Endodermal cell (in vitro differentiated cells): Measurements from ENCODE around the gene CPEB2. TPM values are rescaled to one million over a fixed set of nuclear protein-coding genes. Genes with fewer than 3 reads are reported as not detected.

ENCODE experiments used
- DNase-seq: peaks from one replicate; pipeline ENCODE4 v3.0.0-alpha.2; 2017
- H3K27ac ChIP-seq: 2 replicates; pipeline ENCODE4 v1.5.1; 2013; ENCODE audit warnings: mild to moderate bottlenecking, low read depth, low read length, moderate library complexity
- H3K27me3 ChIP-seq: 2 replicates; pipeline ENCODE4 v1.6.1; 2013; ENCODE audit warnings: mild to moderate bottlenecking, low read length, moderate library complexity; ENCODE audit not compliant: insufficient read depth, control insufficient read depth, poor library complexity, severe bottlenecking
- H3K36me3 ChIP-seq: 2 replicates; pipeline ENCODE4 v1.7.0; 2013; ENCODE audit warnings: mild to moderate bottlenecking, low read length, moderate library complexity; ENCODE audit not compliant: control insufficient read depth, insufficient read depth
- H3K4me1 ChIP-seq: one replicate; pipeline ENCODE4 v1.7.0; 2013; ENCODE audit warnings: low read length; ENCODE audit not compliant: control insufficient read depth, insufficient read depth
- H3K4me3 ChIP-seq: 2 replicates; pipeline ENCODE4 v1.5.1; 2013; ENCODE audit warnings: mild to moderate bottlenecking, low read length, moderate library complexity
- H3K9ac ChIP-seq: 2 replicates; pipeline ENCODE4 v1.6.1; 2013; ENCODE audit warnings: mild to moderate bottlenecking, low read length, moderate library complexity; ENCODE audit not compliant: poor library complexity, severe bottlenecking; ENCODE audit errors: extremely low read depth
- H3K9me3 ChIP-seq: 2 replicates; pipeline ENCODE4 v1.6.1; 2013; ENCODE audit warnings: mild to moderate bottlenecking, low read length, moderate library complexity; ENCODE audit not compliant: control insufficient read depth
- H3K27ac Mint-ChIP-seq: 2 replicates; pipeline ENCODE4 v1.8.0; 2020; ENCODE audit warnings: mixed read lengths
- H3K27me3 Mint-ChIP-seq: 2 replicates; pipeline ENCODE4 v1.8.0; 2021; ENCODE audit warnings: mild to moderate bottlenecking, mixed read lengths; ENCODE audit not compliant: insufficient read depth
- H3K36me3 Mint-ChIP-seq: 2 replicates; pipeline ENCODE4 v1.8.0; 2020; ENCODE audit warnings: low read depth, mixed read lengths
- H3K4me1 Mint-ChIP-seq: 2 replicates; pipeline ENCODE4 v1.8.0; 2020; ENCODE audit warnings: mixed read lengths
- H3K4me3 Mint-ChIP-seq: 2 replicates; pipeline ENCODE4 v1.8.0; 2020; ENCODE audit warnings: mild to moderate bottlenecking, moderate library complexity, mixed read lengths
- H3K9me3 Mint-ChIP-seq: 2 replicates; pipeline ENCODE4 v1.8.0; 2020; ENCODE audit warnings: mild to moderate bottlenecking, mixed read lengths
- WGBS, 2 experiments: methylation state at CpG; one replicate each; pipeline versions ENCODE4 v1.1.5 to v1.1.7; 2013; ENCODE audit warnings: missing lambda C conversion rate in 2 of 2, mixed read lengths in 1 of 2; ENCODE audit not compliant: insufficient coverage in 1 of 2, insufficient read length in 1 of 2; 5-methylcytosine and 5-hydroxymethylcytosine counted together
- total RNA-seq, 2 donors: library from RNA; stranded (reverse); fragmentation: NEBNext Ultra II Directional in 1 of 2; extraction: Animal tissue kit (Norgen Biotek cat#: 25700) in 1 of 2; gene quantifications; 2 replicates in 1 of 2; 3 replicates in 1 of 2; pipeline ENCODE4 v1.2.1, GENCODE V29; 2021
- TF ChIP-seq, protein P1 (sequence below): fragments of 200-600 bp; sonication (generic); conservative IDR thresholded peaks from 2 replicates; pipeline ENCODE4 v1.5.0; 2021; ENCODE audit warnings: antibody characterized with exemption, mild to moderate bottlenecking

The CPEB2 gene
- total RNA-seq, 2 donors from 2014 or later, result 4.8 to 8.6 TPM

- H3K27ac Mint-ChIP-seq, result no peak overlapping the region
- H3K4me3 Mint-ChIP-seq, result no peak overlapping the region
- 94% methylated on average over 3 of the region's 3 CpGs; no CpG with 5 or more reads in 1 of the 2 experiments for WGBS, 2 experiments
- no peak for DNase-seq
- TF ChIP-seq, protein P1, sequence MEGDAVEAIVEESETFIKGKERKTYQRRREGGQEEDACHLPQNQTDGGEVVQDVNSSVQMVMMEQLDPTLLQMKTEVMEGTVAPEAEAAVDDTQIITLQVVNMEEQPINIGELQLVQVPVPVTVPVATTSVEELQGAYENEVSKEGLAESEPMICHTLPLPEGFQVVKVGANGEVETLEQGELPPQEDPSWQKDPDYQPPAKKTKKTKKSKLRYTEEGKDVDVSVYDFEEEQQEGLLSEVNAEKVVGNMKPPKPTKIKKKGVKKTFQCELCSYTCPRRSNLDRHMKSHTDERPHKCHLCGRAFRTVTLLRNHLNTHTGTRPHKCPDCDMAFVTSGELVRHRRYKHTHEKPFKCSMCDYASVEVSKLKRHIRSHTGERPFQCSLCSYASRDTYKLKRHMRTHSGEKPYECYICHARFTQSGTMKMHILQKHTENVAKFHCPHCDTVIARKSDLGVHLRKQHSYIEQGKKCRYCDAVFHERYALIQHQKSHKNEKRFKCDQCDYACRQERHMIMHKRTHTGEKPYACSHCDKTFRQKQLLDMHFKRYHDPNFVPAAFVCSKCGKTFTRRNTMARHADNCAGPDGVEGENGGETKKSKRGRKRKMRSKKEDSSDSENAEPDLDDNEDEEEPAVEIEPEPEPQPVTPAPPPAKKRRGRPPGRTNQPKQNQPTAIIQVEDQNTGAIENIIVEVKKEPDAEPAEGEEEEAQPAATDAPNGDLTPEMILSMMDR, result no peak
- H3K9me3 Mint-ChIP-seq, result peaks cover 31% of the 10 kb centered on the region
- Histone ChIP-seq H3K27ac (no peak overlapping the region), H3K27me3 (no peaks in the 10 kb centered on the region), H3K9me3 (peaks cover 7% of the 10 kb centered on the region), H3K9ac (no peak overlapping the region), H3K4me3 (no peak overlapping the region), H3K4me1 (no peaks in the 10 kb centered on the region), H3K36me3 (no peaks in the 10 kb centered on the region)
- no peaks in the 10 kb centered on the region for H3K27me3 Mint-ChIP-seq
- H3K4me1 Mint-ChIP-seq, result no peaks in the 10 kb centered on the region
- no peaks in the 10 kb centered on the region for H3K36me3 Mint-ChIP-seq
Observed at GRCh38 chr4:15117270-15117946, 115.1 kb downstream of the CPEB2 start.

DNA sequence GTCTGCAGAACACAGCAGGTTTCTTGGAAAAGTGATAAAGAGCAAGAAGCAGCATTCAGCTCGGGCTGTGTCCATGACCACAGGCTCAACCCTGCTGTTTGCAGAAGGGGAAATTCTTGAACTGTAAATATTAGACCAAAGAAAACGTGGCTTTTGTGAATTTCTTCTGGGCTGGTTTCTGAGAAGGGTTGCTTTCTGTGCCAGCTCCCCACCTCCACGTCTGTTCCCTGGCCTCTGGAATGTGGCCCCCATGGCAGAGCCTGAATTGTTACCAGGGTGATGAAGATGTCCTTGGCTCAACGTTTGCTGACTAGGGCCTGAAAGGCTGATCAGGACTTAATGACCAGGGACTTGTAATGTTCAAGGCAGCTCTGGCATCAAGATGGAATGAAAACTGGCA, 116.0 kb downstream of the CPEB2 start:
- Mint-ChIP-seq H3K36me3 (no peaks in the 10 kb centered on the region), H3K27me3 (no peaks in the 10 kb centered on the region), H3K27ac (no peak overlapping the region), H3K4me1 (no peaks in the 10 kb centered on the region), H3K9me3 (peaks cover 31% of the 10 kb centered on the region), H3K4me3 (no peak overlapping the region)
- 73 to 78% methylated on average over 1 to 4 of the region's 4 CpGs for WGBS, 2 experiments
- peaks cover 7% of the 10 kb centered on the region for H3K9me3 ChIP-seq
- H3K4me1 ChIP-seq, result no peaks in the 10 kb centered on the region
- no peaks in the 10 kb centered on the region for H3K36me3 ChIP-seq
- H3K27me3 ChIP-seq, result no peaks in the 10 kb centered on the region
- no peak overlapping the region for H3K4me3 ChIP-seq
- H3K9ac ChIP-seq, result no peak overlapping the region
- no peak for DNase-seq
- no peak overlapping the region for H3K27ac ChIP-seq
- TF ChIP-seq, protein P1, result no peak
